ENCODE data around the gene PEX10. TPM values are rescaled to one million over a fixed set of nuclear protein-coding genes. Genes with fewer than 3 reads are reported as not detected.

PEX10 gene
- total RNA-seq, 1 experiment from 2014 or later: 24.3 TPM

DNA sequence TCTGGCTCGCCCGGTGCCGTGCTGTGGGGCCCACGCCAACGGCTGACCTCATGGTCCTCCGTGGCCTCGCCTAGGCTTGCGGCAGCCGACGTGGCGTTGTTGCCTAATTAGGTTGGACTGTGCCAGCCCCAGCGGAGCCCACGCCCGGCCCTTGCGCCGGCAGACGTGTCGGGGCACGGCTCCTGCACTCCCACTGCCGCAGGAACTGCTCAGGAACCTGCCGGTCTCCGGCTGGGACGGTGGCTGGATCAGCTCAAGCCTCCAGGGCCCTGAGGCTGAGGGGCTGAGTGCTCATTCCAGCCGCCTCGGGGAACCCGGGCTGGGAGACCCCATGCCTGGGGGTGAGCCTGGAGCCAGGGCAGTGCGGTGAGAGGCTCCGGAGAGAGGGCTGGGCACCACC lies 16.1 kb upstream of the PEX10 start:
- DNase-seq: no peak

DNA sequence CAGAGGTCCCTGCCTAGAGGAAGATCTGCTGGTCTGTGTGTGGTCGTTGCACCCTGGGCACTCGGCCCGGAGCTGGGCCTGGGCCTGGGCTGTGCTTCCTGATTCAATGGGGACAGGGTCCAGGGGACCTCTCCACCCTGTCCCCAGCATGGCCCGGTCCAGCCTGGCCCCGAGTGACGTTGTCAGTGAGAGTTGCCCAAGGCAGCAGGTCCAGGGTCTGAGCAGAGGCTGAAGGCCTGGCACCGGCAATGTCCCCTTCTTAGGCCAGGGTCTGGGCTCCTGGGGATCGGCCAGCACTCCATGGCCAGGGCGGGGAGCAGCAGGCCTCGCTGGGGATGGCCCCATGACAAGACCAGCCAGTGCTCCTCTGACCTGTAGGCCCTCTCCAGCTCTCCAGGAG lies 15.6 kb upstream of the PEX10 start:
- 0 out of 2 replicates have a peak, but pooled peaks cover 5% of the 10 kb centered on the region for H3F3A ChIP-seq (ENCODE audit: insufficient read depth, low read depth)
- POLR2A ChIA-PET (ENCODE audit: unreplicated experiment): no interaction called here
- CTCF ChIA-PET: no interaction called here
- H3K36me3 ChIP-seq (ENCODE audit: low read depth): no peaks in the 10 kb centered on the region
- peaks cover 7% of the 10 kb centered on the region; the same call in 1 of the 2 replicates for H3K9me3 ChIP-seq (ENCODE audit: insufficient read depth, low read depth)
- no peaks in the 10 kb centered on the region; the same call in 1 of the 2 replicates for H4K20me1 ChIP-seq (ENCODE audit: insufficient read depth)
- no peak overlapping the region for H3K27ac ChIP-seq
- TF ChIP-seq CTCF (conservative IDR thresholded peaks at IDR 0.05): no peak
- TF ChIP-seq EZH2 (IDR thresholded peaks at IDR 0.05; ENCODE audit: low read depth): no peak
- no peak overlapping the region for H3K4me2 ChIP-seq
- H2AFZ ChIP-seq: no peak overlapping the region
- intact Hi-C loops (cut with micrococcal nuclease; ENCODE audit: unreplicated experiment): no loop called here
- no peak overlapping the region for H3K4me3 ChIP-seq
- no peaks in the 10 kb centered on the region for H3K4me1 ChIP-seq (replicated peaks; ENCODE audit: insufficient read depth)
- DNase-seq: no peak
- BruUV-seq (replicated peaks): no TSS peak
- H3K79me2 ChIP-seq (ENCODE audit: low read depth): no peaks in the 10 kb centered on the region
- H3K27me3 ChIP-seq (ENCODE audit: insufficient read depth, low read depth): peaks cover 42% of the 10 kb centered on the region
- H3K9me2 ChIP-seq (ENCODE audit: insufficient read depth): no peaks in the 10 kb centered on the region

More for the DNA sequence above, 16.1 kb upstream of the PEX10 start:
- intact Hi-C loops (cut with micrococcal nuclease; ENCODE audit: unreplicated experiment): no loop called here
- Histone ChIP-seq H3F3A (ENCODE audit: insufficient read depth, low read depth) (0 out of 2 replicates have a peak, but pooled peaks cover 5% of the 10 kb centered on the region), H3K9me2 (ENCODE audit: insufficient read depth) (no peaks in the 10 kb centered on the region), H2AFZ (no peak overlapping the region), H3K27me3 (ENCODE audit: insufficient read depth, low read depth) (peaks cover 42% of the 10 kb centered on the region), H3K27ac (no peak overlapping the region), H3K9me3 (ENCODE audit: insufficient read depth, low read depth) (peaks cover 2% of the 10 kb centered on the region; the same call in 1 of the 2 replicates), H3K36me3 (ENCODE audit: low read depth) (no peaks in the 10 kb centered on the region), H3K4me1 (replicated peaks; ENCODE audit: insufficient read depth) (no peaks in the 10 kb centered on the region), H3K4me2 (no peak overlapping the region), H3K79me2 (ENCODE audit: low read depth) (no peaks in the 10 kb centered on the region), H3K4me3 (no peak overlapping the region), H4K20me1 (ENCODE audit: insufficient read depth) (no peaks in the 10 kb centered on the region; the same call in 1 of the 2 replicates)
- ChIA-PET POLR2A (ENCODE audit: unreplicated experiment) (no interaction called here), CTCF (no interaction called here)
- TF ChIP-seq EZH2 (IDR thresholded peaks at IDR 0.05; ENCODE audit: low read depth) (no peak), CTCF (conservative IDR thresholded peaks at IDR 0.05) (no peak)
- no TSS peak for BruUV-seq (replicated peaks)

DNA sequence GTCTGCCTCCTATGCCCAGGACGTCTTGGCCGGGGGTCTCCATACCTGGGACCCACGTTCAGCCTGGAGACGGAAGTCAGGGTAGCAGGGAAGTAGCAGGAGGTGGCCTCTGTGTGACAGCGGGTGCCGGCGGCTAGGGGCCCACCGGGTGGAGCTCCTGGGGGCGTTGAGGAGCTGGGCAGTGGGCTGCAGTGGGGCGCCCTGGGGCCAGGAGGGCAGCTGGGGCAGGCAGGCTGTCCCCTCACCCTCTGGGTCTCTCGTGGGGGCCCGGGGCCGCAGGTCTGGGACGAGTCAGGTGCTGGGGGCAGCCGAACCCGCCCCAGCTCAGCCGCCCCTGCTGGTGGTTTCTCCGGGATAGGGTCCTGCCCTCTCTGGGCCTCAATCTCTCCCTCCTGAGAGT lies 14.7 kb upstream of the PEX10 start:
- Histone ChIP-seq H3K9me3 (ENCODE audit: insufficient read depth, low read depth) (peaks cover 13% of the 10 kb centered on the region), H4K20me1 (ENCODE audit: insufficient read depth) (no peaks in the 10 kb centered on the region), H2AFZ (no peak overlapping the region), H3F3A (ENCODE audit: insufficient read depth, low read depth) (0 out of 2 replicates have a peak, but pooled peaks cover 5% of the 10 kb centered on the region), H3K4me1 (replicated peaks; ENCODE audit: insufficient read depth) (no peaks in the 10 kb centered on the region), H3K4me2 (no peak overlapping the region), H3K79me2 (ENCODE audit: low read depth) (no peaks in the 10 kb centered on the region), H3K4me3 (no peak overlapping the region), H3K27ac (no peak overlapping the region), H3K9me2 (ENCODE audit: insufficient read depth) (no peaks in the 10 kb centered on the region), H3K27me3 (ENCODE audit: insufficient read depth, low read depth) (peaks cover 42% of the 10 kb centered on the region), H3K36me3 (ENCODE audit: low read depth) (no peaks in the 10 kb centered on the region)
- ChIA-PET CTCF (no interaction called here), POLR2A (ENCODE audit: unreplicated experiment) (no interaction called here)
- no peak for DNase-seq
- TF ChIP-seq EZH2 (IDR thresholded peaks at IDR 0.05; ENCODE audit: low read depth): no peak
- TF ChIP-seq CTCF (conservative IDR thresholded peaks at IDR 0.05): no peak
- intact Hi-C loops (cut with micrococcal nuclease; ENCODE audit: unreplicated experiment): no loop called here
- no TSS peak for BruUV-seq (replicated peaks)

All from PC-9 (cell line).